Activated CD4-positive, CD25-positive, alpha-beta regulatory T cell treated with anti-CD3 and anti-CD28 coated beads, Interleukin-2, amount 50 U/mL, for 16 hours (primary cell): ENCODE data around the gene LRRC66.

Source experiments
- DNase-seq: peaks from one replicate; pipeline ENCODE4 v3.0.0-alpha.2; 2020; ENCODE audit warnings: low read depth, low spot score

LRRC66 gene, protein sequence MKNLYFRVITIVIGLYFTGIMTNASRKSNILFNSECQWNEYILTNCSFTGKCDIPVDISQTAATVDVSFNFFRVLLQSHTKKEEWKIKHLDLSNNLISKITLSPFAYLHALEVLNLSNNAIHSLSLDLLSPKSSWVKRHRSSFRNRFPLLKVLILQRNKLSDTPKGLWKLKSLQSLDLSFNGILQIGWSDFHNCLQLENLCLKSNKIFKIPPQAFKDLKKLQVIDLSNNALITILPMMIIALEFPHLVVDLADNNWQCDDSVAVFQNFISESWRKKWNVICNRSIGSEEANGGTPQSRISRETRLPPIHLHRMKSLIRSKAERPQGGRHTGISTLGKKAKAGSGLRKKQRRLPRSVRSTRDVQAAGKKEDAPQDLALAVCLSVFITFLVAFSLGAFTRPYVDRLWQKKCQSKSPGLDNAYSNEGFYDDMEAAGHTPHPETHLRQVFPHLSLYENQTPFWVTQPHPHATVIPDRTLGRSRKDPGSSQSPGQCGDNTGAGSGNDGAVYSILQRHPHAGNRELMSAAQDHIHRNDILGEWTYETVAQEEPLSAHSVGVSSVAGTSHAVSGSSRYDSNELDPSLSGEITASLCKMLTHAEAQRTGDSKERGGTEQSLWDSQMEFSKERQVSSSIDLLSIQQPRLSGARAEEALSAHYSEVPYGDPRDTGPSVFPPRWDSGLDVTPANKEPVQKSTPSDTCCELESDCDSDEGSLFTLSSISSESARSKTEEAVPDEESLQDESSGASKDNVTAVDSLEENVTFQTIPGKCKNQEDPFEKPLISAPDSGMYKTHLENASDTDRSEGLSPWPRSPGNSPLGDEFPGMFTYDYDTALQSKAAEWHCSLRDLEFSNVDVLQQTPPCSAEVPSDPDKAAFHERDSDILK

DNA sequence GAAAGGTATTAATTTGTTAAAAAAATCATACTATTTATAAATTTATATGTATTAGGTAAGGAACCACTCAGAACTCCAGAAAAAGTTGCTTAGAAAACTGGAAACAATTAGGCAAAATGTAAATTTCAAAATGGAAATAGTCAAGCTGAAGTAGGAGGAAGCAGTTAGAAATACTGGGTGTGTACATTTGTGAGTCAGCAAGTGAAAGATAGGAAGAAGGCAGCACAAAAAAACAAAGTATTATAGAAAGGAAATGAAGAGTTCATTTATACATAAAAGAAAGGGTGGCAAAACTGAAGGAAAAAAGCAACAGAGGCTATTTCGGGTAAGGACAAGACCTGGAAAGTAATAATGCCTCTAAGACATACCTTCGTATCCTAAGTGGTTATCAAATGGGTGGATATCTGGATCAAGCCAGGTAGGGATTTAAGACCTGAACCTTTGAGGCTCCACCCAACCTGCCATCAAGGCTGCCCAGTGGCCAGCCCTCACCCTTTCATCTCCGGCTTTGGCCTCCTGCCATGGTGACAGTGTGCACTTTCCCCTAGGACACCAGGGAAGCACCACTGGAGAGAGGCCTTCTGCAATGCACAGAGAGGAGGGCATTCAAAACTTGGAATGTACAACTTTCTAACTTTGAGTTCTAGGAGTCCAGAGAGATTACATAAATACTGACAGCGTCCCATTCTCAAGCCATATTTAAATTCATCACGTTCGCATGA lies at the start of gene LRRC66:
Gene LRRC66, minus strand, starts transcription at position 428 of the 722 bp plus-strand sequence. CDS start 2,750 bp downstream, outside the sequence.
- DNase-seq = no peak

DNA sequence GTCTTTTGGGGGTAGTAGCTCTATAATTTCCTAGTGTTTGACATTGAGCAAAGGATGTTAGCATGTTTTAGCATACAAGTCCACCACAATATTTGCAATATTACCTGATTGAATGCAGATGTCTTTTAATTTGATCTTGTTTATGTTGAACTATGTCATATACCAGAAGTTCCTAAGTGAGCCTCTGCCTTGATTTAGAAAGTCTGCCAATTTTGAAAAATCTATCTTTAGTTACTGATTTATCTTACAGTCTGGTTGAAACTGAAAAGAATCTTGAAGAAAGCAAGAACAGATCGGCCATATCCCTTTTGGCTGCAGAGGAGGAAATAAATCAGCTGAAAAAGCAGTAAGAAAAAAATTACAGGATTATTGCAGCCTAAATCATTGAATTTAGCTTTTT lies 49.4 kb upstream of the LRRC66 start:
- DNase-seq = no peak

DNA sequence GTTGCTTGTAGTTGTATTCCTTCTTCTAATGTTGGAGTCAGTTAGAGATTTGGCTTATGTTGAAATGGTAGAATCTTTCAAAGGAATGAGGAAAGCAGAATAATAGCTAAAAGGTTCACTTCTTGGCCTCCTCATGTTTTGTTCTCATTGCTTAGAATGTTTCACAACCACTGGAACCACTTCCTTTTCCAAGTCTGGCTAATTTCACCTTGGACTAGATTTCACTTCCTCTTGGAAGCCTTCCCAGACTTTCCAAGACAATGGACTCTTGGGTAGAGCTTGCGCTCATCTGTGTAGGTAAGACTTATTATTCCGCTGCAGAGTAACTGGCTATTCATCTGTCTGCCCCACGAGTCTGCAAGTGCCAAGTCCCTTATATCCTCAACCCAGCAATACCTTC lies 39.2 kb upstream of the LRRC66 start:
- no peak for DNase-seq

DNA sequence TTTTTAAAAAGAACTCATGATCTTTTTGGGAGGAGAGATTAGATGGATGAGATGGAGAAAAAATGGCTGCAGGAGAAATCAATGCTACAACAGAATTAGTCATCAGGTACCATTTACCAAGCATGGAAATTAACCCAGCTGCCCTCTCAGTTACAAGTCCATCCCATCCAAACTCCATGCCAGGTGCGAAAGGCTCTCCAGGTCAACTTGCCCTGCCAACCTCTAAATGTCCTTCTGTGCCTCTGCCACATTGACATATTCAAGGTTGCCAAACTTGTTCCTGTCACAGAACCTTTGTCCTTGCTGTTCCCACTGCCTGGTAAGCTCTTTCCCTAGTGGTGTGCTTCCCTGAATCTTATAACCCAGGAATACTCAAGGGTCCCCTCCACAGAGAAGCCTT lies 38.1 kb upstream of the LRRC66 start:
- no peak for DNase-seq

DNA sequence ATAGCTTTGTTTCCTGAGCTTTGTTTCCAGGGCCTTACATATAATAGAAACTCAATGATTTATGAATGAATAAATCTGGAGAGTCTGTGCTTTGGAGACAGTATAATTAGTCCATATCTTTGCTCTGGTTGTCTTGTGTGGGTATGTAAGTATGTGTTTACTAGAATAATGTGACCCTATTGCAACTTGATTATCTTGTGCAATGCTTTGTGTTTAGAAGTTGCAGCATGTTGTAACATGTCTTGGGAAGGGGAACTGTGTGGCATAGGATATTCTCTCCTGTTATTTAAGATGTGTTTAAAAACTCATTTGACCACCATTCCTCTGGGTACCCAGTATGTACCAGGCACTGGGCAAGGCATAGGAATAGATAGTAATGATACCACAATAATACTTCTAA lies 37.0 kb upstream of the LRRC66 start:
- DNase-seq = no peak

DNA sequence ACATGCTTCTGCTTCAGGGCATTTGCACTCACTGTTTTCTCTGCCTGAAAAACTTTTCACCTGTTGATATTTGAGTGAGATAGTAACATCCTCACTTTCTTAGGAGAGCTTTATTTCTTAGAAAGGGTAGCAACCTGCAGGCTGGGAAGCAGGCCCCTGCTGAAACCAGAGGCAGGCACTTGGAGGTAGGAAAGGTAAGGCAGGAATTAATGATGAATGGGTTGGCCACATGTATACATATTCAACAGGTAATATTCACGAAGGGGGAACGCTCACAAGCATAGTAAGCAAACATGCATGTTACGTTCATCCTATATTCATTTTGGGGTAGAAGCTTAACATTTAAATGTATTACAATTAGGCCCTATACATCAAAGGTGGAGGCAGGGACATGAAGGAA lies 34.1 kb upstream of the LRRC66 start:
- no peak for DNase-seq

DNA sequence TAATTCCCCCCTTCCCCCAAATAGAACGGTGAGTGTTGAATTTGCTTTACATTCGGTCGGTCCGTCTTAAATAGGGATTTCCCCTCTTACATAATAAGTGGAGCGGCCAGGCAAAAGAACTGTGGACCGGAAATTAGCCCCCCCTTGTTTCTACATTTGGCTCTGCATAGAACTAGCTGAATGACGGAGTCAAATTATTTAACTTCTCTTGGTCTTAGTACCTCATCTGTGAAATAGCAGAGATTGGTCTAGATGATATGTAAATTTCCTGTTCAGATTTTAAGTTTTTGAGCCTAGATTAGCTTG lies 32.3 kb upstream of the LRRC66 start:
- DNase-seq = no peak

DNA sequence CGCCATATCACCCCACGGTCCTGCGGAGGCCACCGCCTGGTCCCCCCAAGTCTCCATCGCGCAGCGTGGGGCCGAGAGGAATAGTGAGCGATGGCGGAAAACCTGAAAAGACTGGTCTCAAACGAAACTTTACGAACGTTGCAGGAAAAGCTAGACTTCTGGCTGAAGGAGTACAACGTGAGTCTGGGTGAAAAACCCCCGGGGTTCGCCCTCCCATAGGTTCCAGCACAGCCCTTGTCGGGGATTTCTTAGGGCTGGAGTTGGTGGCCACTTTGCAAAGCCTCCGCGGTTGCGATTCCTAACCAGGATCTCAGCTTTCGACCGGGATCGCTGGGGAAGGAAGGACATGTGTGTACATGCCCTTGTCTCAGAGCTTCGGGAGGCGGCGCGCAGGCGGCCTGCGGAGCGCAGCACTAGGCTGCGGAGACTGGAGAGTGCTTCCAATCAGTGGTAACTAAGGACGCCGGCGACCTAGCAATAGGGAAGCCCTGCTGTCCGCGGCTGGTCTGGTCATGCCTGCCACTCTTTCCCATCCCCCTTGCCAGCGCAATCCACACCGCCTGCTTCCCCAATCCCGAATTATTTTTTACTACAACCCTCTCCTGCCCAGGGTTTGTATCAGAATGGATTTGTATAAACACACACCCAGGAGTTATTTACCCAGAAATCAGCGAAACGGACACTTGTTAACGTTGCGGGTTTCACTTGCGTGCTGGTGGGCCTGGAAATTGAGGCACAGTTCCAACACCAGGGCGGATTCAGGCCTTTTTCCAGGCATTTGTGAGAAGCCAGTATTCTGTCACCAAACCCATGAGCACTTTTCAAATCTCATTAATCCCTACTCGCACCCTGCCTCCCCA lies 31.7 kb upstream of the LRRC66 start:
- DNase-seq = no peak

DNA sequence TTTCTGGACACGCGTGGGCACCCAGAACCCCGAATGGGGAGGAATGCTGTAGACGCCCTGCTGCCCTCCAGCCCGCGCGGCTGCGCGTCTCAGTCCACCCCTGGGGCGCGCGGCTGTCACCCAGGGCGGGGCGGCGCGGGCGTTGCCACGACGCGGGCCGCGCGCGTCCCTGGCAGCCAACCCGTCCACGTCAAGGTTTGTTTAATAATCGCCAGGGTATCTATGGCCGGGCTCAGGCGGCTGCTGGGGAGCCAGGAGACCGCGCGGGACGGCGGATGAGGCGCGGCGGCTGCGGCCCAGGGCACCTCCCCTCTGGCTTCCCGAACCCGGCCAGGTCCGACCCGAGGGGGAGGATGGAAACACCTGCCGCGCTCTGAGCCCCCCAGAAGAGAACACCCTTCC lies 31.1 kb upstream of the LRRC66 start, which contains the start of gene SPATA18:
Gene SPATA18, plus strand, starts transcription at position 92 of the 402 bp plus-strand sequence. CDS start 401 bp downstream, outside the sequence.
- DNase-seq = no peak

DNA sequence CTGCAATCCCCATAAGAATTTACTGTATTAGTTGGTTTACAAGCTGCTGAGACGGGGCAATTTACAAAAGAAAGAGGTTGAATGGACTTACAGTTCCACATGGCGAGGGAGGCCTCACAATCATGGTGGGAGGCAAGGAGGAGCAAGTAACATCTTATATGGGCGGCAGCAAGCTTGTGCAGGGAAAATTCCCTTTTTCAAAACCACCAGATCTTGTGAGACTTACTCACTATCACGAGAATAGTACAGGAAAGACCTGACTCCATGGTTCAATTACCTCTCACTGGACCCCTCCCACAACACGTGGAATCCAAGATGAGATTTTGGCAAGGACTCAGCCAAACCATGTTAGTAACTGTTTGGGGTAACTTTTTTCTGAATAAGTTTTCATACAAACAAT lies 29.1 kb upstream of the LRRC66 start:
- no peak for DNase-seq

DNA sequence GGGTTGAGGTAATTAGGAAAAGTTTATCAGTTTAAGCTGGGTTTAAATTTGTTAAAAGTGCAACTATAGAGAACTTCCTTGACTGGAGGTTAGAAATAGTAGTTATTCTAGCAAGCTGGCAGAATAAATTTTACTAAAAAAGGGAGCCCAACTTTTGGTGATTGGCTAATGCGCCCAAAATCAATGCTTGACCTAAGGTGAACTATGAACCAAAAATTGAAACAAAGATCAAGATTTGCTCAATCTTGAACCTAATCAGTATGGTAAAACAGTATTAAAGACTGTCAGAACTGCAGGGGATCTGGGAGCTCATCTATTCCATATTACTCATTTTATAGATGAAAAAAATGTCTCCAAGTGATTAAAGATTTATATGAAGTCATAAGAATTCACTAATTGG lies 24.9 kb upstream of the LRRC66 start:
- no peak for DNase-seq

DNA sequence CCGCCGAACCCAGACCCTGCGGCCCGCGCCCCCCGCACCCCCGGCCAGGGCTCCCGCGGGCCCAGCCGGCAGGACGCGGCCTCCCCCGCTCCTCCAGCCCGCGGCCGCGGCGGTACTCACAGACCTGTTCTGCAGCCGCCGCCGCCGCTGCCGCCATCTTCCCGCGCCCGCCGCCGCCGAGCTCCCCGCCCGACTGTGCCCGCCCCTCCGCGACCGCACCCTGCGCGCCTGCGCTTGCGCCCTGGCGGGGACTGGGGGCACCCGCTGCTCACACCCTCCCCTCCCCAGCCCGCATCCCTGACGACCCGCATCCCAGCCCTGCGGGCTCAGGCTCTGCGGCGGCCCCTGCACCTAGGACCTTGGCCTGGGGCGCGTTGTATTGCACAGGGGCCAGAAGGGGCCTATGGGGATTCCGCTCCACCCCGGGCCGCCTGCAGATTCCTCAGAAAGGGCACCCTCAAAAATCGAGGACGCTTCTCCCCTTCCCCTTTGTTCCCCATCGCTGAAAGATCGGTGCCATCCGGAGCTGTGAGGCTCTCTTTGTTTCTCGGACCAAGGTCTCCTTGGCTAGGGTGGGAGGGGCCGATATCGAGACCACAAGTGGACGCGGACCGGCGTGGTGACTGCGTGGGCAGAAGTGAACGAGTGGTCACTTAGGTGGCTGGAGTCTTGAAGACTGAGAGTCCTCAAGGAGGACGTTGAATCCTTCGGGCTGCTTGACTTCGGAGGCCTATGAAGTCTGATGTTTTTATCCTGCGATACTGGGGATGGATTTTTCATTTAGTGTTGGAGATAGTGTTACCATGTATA lies 18.1 kb upstream of the LRRC66 start, which contains the start of gene SGCB:
Gene SGCB, minus strand, starts transcription at position 197 of the 810 bp plus-strand sequence. Its CDS starts 40 bp downstream, at position 157.
- DNase-seq = peak; percentile 43

DNA sequence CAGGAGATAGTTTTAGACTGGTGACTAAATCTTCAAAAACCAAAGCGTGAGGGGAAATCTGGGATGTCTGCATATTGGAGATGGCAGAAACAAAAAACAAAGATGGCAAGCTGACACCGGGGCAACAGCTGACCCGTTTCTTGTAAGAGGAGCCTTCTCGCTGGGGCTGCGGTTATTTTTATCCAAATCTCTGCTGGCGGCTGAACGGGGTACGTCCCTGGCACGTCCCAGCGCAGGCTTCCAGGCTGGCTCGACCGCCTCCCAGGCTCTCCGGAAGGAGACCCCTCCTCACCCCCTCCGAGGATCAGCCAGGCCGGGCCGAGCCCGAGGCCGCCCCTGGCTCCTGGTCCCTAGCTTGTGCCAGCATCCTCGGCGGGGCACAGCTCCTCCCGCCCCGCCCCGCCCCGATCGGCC lies 17.5 kb upstream of the LRRC66 start:
- DNase-seq = no peak

DNA sequence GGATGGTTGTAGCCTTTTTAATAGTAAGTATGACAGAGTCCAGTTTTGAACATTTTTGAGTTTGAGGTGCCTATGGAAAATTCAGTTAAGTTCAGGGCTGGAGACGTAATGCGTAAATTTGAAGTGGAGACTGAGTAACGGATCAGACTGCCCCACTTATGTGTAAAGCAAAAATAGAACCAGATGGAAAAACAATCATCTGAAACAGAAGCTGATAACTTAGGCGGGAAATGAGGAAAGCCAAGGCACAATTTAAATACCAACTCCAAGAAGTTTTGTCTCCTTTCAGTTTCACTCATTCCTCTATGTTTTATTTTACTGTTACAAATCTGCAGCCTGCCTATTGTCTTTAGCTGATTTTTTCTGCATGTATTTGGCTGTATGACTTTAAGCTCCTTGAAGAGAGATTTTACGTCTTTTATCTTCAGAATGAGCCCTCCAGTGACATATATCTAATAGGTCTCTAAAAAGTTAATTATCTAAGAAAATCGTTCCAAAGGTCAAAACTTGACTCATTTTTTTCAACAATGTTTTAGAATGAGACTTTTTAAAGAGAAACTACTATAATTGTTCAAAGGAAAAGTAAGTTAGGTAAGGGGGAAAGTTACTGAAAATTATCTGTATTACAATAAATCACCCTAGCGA lies 16.8 kb upstream of the LRRC66 start:
- no peak for DNase-seq

DNA sequence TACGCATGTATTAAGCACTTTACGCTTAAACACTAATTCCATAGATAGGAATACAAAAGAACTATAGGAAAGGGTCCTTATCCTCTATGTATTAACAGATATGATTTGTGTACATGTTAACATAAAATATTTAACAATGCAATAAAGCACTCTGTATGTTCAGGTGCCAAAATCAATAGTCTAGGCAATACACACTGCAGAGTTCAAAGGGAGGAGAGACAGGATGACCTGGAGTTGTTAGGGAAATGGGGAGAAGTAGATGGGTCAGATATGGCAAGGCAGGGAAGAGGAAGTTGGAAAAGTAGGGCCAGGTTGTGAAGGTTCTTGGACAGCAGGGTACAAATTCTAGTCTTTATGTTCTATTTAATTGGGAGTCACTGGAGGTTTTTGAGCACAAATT lies 15.0 kb upstream of the LRRC66 start:
- DNase-seq = no peak

DNA sequence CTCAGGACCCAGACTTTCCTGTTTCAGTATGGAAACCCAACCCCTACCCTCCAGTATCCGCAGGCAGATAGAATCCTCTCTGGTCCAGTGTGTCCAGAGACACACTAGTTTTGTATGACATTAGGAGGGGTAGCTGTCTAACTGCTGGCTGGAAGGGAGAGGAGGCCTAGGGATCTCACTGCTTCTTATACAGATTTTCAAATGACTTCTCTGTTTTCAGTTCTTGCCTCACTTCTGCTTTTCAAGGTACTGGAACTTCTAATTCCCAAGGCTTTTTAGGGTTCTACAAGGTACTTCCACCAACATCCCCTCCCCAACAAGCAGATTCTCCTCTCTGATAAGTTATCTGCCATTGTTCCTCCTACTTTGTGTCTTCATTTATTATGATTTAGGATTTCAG lies 11.8 kb upstream of the LRRC66 start:
- DNase-seq = no peak

DNA sequence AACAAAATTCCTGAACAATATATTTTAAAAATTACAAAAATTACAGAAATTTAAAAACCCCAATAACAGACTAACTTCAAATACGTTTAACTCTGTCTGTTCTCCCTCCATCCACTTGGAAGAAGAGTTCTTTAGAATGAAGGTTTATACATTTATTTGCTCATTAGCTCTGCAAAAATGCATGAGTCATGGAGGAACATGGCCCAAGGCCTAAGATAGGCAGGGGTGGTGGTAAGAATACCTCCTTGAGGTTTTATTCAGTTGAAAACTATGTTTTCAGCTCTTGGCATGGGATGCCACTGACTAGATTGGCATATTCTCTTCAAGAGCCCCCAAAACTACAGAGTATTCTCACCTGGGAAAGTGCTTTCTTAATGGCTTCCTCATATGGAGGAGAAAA lies 8.8 kb upstream of the LRRC66 start:
- DNase-seq = no peak

DNA sequence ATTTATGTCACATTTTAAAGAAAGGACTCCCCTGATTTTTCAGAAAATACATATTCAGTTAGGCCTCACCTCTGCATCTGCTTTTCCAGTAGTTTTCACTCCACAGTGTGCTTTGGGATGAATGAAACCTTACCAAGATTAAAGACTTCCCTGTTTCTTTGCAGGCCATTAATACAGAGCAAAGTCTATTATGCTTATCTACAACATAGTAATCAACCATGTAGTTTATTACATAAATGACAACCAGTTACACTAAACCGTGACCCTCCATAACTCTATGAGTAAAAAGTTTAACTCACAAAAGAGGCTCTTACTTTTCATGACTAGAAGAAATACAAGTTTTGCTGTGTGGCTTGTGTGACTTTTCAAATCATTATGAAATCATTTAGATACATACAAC lies 2.3 kb downstream of the LRRC66 start:
- no peak for DNase-seq

DNA sequence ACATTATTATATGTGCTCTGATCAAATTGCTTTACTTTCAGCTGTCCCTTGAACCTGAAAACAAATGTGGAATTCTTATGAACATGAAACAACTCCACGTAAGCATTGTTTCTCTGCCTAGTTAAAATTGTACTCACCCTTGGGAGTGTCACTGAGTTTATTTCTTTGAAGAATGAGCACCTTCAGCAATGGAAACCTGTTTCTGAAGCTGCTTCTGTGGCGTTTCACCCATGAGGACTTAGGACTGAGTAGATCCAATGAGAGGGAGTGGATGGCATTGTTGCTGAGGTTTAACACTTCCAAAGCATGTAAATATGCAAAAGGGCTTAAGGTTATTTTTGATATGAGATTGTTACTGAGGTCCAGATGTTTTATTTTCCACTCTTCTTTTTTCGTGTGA lies 3.2 kb downstream of the LRRC66 start:
- no peak for DNase-seq

DNA sequence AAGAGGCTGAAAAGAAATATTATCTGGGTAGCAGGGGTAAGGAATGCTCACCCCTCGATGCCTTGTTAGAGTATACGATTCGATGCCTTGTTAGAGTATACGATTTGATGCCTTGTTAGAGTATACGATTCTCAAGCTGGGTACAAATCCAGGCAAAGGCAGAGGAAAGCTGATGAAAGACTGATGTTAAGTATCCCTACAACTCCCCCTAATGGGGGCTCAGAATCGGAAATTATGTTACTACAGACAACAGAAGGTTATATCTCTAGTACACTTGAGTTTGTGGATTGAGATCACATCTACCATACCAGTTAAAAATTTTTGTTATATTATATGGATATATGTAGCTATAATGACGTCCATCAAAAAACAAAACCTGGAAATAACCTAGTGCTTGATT lies 4.8 kb downstream of the LRRC66 start:
- DNase-seq = no peak
